DMS114 treated with DMSO at 0.1 percent for 48 hours (cell line): ENCODE results near the gene PRDM16.

Experiments used
- DNase-seq: peaks from one replicate; lab custom pipeline; 2025; ENCODE audit not compliant: unreplicated experiment; lab: John Stamatoyannopoulos, UW

PRDM16 gene

DNA sequence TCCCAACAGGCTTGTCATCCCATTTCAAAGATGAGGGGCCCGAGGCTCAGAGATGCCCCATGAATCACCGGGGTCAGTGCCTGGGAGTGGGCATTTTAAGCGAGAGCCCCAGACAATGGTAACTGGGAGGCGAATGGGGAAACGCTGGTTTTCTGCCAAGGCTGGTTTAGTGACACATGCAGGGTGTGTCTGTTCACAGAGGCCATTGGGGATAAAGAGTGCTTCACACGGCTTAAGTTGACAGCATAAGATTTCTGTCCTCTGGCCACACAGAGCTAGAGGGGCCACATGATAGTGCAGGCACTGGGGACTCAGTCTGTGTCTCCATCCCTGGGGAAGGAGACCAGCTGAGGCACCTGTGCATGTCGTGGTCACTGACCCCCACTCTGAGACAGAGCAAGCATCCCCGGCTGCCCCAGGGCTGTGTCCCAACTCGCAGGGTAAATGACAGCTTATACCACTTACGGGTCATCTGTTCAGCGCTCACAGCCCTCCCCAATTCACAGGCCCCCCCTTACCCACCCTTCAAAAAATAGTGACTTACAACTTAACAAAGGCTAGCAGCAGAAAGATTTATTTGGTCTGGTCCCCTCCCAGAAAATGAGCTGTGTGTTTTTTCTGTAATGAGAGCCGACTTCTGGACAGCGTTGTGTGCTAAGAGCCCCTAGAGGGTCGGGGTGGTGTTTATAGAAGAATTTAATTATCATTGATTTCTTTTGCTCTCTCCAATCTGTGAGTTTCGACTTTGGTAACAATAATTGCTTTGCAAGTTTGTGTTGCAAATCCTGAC, 350.6 kb downstream of the PRDM16 start:
- no peak for DNase-seq

DNA sequence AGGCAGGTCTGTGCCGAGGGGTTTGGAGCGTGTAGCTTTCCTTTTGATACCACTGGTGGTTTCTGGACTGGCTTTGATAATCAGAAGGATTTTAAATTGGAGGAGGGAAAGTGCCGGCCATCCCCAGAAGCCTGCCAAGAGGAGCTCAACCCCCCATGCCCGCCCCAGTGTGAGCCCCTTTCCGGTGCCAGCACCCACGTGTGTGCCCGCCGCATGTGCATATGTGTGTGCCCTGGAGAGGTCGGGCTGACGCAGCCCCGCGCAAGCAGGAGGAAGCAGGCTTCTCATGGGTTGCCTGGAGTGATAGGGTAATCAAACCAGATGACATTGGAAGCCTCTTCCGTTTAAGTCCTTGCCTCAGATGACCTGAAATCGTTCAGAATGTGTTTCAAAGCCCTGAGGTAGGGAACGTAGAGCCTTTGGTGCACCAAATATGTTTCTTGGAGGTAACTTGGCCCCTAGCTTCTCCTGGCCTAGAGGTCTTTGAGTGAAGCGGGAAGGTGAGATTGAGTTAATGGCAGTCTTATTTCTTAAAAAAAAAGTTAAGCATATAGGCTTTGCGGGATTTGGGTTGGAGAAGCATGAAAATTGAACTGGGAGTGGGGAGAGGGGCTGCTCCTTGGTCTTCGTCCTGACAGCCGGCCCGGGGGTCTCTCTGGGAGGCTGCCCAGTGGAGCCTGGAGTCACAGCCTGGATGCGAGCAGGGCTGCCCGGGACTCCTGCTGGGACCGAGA, 351.4 kb downstream of the PRDM16 start:
- no peak for DNase-seq

DNA sequence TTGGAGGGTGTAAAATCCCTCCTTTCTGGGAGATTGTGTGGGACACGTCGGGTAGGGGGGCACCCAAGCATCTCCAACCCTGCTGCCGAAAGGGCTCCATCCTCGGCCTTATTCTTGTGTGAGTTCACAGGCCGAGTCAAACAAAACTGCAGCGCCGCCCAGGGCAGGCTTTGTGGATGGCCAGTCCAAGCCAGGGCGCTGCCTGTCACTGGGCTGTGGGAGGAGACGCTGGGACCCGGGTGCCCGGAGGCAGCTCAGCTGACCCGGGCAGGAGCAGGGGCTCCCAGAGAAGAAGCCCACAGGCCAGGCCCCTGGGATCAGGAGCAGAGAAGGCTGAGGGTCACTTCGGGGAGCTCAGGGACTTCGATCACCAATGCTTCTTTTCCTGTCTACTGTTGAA, 353.6 kb downstream of the PRDM16 start:
- no peak for DNase-seq

DNA sequence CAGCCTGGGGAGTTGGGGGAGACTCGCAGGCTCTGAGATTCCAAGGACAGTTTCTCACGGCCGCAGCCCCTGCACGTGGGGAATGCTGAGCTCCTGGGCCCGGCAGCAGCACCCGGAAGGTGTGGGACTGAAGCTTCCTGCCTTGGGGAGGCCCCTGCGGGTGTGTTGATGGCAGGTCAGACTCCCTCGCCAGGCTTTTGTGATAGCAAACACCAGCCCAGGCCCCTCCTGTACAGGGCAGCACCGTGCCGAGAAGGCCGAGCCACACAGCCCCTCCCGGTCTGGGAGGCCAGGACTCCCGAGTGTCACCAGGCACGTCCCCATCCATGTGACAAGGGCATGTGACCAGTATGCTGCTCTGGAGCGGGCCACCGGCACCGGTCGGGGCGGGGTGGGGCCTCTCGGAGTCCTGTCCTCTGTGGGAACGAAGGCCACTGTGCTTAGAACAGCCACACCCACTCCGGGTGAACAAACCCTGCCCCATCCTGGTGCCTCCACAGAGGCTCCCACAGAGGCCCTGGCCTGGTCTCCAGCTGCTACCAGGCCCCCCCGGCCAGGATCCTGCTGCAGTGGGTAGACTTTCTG, 354.3 kb downstream of the PRDM16 start:
- DNase-seq, result no peak

DNA sequence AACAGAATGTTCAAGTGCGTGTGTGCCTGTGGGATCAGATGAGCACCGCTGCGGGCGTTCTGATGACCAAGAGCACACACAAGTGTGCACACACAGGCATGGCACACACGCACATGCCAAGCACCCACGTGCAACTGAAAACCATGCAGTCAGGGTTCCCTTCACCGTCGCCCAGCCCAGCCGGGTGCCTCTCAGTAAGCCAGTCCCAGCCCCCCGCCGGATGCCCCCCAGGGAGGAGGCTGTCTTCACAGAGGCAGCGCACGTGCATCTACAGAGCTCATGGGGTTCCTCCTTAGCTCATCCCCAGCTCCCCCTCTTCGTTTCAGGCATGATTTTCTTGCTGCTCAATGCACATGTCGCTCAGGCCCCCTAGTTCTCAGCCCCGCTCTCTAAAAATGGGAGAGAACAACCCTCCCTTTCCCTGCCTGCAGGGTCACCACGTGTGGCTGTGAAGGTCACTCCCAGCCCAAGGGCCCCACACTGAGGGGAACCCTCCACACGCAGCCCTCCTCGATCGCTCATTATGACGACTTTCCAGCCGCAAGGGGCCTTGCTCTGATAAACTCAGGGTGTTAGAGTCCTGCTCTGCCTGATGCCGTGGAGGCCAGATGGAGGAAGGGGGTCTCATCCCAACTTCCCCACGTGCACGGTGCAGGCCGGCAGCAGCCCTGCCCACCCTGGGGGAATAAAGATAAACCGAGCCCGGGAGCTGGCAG, 355.1 kb downstream of the PRDM16 start:
- no peak for DNase-seq

DNA sequence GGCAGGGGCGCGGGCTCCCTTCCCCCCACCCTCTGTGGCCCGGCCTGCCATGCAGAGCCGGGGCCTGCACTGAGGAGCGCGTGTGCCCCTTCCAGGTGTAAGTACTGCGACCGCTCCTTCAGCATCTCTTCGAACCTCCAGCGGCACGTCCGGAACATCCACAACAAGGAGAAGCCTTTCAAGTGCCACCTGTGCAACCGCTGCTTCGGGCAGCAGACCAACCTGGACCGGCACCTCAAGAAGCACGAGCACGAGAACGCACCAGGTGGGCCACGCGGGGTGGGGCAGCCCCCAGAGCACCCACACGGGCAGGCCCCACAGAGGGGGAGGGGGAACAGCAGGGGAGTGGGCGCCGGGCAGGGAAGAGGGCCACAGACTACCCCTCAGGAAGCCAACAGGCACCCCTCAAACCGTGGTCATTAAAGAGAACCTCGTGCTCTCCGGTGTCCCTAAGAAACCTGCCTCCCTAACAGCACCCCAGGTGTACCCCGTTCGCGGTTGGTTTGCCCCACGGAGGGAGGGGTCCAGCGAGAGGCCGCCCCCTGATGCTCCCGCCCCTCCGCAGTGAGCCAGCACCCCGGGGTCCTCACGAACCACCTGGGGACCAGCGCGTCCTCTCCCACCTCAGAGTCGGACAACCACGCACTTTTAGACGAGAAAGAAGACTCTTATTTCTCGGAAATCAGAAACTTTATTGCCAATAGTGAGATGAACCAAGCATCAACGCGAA, 356.6 kb downstream of the PRDM16 start:
- DNase-seq, result no peak

DNA sequence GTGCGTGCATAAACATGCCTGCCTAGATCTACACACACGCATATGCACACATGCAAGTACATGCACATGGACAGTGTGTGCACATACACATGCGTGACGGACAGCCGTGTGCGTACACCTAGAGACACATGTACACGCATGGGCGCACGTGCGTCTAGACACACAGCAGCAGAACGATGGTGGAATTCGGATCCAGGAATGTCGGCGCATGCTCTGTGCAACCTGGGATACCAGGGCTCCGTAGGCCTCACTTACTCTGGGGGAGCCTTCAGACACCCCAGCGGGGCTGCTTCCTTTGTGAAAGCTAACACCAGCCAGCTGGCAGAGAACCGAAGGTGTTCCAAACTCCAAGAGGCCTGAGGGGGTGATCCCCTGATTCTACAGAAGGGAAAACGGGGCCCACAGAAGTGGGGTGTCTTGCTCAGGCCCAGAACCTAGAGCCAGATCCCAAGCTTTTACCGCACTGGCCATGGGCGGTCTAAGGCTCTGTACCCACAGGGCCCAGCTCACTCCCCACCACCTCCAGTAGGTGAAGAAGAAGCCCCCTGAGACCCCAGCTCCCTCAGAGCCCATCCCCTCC, 358.0 kb downstream of the PRDM16 start:
- DNase-seq, result no peak

DNA sequence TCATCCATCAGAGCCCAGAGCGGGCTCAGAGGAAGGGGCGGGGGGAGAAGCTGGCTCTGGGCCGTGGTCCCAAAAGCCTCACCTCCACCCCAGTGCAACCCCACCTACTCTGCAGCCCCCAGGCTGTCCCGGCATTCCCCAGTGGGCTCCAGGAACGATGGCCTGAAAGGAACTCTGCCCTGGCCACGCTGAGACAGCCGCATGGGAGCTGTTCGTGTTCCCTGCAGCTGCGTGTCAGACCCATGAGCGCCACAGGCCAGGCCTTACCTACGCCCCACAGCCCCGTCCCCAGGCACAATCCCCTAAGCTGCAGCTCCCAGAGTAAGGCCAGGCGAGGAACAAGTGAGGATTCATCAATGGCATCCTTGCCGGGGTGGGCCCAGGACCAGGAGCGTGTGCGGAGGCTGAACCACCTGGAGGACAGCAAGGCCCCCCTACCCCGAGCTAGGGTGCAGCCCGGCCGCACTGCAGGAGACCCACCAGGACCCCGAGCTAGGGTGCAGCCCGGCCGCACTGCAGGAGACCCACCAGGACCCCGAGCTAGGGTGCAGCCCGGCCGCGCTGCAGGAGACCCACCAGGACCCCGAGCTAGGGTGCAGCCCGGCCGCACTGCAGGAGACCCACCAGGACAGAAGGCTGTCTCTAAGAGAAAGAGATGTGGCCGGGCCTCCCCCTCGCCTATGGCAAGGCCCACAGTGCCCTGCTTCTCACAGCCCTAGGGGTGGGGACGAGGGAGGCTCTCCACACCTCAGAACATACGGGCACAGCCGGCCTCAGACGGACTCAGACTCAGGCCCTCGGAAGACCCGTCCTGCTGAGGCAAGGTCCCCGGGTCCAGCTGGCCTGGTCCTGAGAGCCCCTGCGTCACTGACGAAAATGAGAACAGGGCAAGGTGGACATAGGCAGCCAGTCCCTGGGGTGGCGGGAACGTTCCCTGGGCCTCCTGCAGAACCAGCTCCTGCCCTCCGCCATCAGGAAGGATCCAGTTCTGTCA, 359.0 kb downstream of the PRDM16 start:
- no peak for DNase-seq

DNA sequence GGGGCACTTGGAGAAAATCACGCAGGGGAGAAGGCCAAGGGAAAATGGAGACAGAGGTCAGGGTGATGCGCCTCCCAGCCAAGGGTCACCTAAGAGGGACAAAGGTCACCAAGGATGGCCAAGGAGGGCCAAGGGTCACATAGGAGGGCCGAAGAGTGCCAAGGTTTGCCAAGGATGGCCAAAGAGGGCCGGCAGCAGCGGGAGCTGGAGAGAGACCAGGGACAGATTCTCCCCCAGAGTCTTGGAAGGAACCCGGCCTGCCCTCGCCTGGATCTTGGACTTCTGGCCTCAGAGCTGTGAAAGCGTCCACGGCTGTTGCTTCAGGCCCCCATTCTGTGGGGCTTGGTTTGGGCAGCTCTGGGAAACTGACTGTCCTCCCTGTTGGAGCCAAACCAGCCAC, 359.9 kb downstream of the PRDM16 start:
- DNase-seq, result no peak

DNA sequence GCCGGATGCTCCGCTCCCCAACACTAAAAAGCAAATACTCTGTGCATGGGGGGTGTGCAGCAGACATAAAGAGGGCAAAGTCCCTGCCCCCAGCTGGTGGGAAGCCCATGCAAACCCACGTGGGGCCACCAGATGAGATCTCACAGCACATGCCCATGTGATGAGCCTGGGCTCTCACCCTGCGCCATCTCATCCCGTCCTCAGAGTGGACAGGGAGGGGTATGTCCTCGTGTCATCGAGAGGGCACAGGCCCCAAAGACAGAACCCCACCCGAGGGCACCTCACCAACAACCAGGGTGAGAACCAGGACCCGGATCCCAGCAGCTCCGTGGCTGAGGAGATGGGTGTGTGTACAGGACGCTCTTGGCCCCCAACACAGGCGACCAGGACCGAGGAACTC, 360.3 kb downstream of the PRDM16 start:
- no peak for DNase-seq

DNA sequence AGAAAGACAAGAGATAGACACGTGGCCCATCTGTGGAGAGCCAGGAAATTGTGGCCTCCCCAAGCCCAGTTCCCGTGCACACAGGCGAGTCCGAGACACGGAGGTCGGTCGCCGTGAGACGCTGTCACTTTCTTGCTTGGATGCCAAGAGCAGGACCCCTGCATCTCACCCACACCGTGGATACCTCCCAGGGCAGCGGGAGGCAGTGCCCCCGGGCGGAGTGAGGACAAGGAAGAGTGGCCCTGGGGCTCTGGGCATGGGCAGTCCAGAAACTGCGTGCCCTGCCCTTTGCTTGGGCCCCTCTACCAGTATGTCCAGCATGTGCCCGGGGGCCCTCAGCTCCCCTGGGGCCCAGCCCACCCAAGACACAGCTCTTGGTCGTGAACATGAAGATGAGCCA, 360.8 kb downstream of the PRDM16 start:
- DNase-seq, result no peak

DNA sequence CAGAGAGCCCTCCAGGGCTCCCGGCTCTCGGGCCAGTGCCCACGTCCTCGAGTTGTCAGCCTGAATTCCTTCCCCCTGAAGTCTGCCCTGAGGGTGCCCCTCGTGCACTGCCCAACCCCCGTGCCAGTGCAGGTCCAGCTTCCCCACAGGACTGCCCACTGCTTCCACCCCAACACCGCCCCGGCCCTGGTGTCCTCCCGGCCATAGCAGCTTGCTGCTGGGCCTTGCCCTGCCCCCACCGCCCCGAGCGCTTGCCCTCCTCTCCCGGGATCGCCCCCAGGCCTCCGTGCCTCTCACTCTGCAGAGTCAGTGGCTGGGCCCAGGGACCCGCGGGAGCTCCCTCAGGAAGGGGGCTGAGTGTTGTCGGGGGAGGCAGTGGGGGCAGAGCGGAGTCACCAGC, 361.4 kb downstream of the PRDM16 start:
- no peak for DNase-seq

DNA sequence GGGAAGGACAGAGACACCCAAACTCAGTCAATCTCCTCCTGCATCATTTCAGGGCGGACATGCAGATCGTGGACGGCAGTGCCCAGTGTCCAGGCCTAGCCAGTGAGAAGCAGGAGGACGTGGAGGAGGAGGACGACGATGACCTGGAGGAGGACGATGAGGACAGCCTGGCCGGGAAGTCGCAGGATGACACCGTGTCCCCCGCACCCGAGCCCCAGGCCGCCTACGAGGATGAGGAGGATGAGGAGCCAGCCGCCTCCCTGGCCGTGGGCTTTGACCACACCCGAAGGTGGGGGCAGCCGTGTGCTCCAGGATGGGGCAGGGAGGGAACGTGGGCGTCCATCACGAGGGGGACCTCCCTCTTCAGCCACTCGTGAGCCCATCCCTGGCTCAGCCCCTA, 361.8 kb downstream of the PRDM16 start:
- DNase-seq, result no peak

DNA sequence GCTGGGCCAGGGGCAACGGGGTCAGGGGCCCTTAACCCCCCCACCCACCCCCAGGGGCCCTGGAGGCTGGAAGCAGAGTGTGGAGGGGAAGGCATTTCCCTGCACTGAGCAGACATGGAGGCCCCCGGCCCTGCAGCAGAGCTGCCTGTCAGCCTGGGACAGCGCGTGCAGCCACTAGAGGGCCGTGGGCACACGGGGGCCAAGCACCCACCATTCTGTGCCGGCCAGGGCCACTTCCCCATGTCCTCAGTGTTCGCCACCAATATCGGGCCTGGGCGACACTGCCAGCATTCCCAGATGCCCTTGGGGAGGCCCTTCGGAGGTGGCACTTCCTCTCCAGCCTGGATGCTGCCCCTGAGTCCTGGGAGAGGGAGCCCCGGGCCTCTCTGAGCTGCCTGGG, 362.3 kb downstream of the PRDM16 start:
- no peak for DNase-seq

DNA sequence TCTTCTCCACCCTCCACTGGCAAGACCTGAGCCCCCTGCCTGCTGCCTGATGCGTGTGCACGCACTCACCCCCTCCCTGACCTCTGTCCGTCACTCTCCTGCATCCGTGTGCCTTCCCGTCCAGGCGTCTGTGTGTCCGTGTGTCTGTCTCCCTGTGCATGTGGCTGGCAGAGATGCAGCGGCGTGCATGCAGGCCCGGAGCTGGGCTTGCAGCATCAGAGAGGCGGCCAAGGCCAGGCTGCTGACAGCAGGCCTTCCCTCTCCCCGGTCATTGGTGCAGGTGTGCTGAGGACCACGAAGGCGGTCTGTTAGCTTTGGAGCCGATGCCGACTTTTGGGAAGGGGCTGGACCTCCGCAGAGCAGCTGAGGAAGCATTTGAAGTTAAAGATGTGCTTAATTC, 362.7 kb downstream of the PRDM16 start:
- no peak for DNase-seq

DNA sequence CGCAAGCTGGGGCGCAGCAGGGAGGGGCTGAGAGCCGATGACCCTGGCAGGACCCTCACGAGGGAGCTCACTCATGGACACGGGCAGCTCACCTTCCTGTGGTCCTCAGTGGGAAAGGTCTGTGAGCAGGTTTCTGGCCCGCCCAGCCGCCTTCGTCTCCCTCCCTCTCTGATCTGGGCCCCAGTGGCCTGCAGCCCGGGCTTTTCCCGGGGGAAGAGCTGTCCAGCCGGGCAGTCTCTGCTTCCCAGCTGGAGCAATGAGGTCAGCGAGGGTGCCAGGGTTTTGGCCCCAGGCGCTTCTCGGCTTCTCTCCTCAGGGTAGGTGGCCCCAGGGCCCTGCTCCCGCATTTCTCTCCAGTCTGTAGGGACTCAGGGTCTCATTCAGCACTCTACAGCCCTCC, 363.3 kb downstream of the PRDM16 start:
- DNase-seq, result no peak

DNA sequence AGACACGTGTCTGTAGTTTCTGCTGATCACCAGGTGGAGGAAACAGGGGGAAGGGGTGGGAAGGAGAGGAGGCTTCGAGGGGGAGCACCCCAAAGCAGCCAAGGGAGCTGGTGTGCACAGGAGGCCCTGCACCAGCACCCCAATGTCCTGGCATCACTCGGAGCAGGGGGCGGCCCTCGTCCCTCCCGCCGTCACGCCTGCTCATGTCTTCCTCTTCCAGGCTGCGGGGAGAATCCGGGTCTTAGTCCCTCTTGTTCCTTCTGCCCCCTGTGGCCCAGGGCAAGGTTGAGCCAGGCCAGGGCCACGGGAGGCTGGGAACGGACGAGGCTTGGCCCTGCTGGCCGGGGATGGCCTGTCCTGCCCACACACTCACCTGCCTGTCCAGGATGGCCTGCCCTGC, 364.1 kb downstream of the PRDM16 start:
- no peak for DNase-seq

DNA sequence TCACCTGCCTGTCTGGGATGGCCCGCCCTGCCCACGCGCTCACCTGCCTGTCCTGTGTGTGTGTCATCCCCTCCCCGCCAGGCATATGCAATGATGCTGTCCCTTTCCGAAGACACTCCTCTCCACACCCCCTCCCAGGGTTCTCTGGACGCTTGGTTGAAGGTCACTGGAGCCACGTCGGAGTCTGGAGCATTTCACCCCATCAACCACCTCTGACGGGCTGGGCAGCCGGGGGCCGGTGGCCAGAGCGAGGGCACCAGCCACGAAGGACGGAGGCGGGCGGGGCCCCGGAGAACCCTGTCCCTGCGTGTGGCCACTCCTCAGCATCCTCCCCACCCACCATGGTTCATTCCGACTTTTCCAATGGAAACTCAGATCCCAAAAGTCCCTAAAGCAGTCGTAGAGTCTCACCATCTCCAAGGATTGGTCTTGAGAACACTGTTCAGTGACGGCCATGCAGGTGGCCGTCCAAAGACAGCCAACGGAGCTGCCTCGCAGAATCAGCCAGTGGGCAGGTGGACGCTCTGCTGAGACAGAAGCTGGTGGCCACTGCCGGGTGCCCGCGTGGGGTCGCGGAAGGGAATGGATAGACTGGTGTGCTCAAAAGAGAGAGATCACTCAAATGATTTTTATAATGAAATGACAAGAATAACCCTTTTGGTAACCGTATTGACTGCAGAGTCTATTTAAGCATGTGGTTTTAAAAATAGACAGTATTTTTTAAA, 364.8 kb downstream of the PRDM16 start:
- DNase-seq, result no peak
